ENCODE measurements around the gene CPLX3. TPM values are rescaled to one million over a fixed set of nuclear protein-coding genes. Genes with fewer than 3 reads are reported as not detected.

CPLX3 gene
- total and polyA plus RNA-seq, 9 donors = not detected

- no peak overlapping the region for H3K27ac ChIP-seq (ENCODE audit: low read length)
- WGBS (ENCODE audit: insufficient coverage) = 92% methylated on average over 7 of the region's 11 CpGs
- no peak overlapping the region for H3K4me3 ChIP-seq (ENCODE audit: low read length)
- no peaks in the 10 kb centered on the region for H3K27me3 ChIP-seq (ENCODE audit: control insufficient read depth, insufficient read depth, low read length)
- no peak for DNase-seq
- peaks cover 50% of the 10 kb centered on the region for H3K36me3 ChIP-seq (ENCODE audit: control insufficient read depth, insufficient read depth, low read length)
- H3K9me3 ChIP-seq (replicated peaks; ENCODE audit: control insufficient read depth, low read depth, low read length) = no peaks in the 10 kb centered on the region
- peaks cover 21% of the 10 kb centered on the region for H3K4me1 ChIP-seq (ENCODE audit: control insufficient read depth, insufficient read depth, low read length)
Measured at GRCh38 chr15:74838746-74839525, 12.5 kb downstream of the CPLX3 start.

DNA sequence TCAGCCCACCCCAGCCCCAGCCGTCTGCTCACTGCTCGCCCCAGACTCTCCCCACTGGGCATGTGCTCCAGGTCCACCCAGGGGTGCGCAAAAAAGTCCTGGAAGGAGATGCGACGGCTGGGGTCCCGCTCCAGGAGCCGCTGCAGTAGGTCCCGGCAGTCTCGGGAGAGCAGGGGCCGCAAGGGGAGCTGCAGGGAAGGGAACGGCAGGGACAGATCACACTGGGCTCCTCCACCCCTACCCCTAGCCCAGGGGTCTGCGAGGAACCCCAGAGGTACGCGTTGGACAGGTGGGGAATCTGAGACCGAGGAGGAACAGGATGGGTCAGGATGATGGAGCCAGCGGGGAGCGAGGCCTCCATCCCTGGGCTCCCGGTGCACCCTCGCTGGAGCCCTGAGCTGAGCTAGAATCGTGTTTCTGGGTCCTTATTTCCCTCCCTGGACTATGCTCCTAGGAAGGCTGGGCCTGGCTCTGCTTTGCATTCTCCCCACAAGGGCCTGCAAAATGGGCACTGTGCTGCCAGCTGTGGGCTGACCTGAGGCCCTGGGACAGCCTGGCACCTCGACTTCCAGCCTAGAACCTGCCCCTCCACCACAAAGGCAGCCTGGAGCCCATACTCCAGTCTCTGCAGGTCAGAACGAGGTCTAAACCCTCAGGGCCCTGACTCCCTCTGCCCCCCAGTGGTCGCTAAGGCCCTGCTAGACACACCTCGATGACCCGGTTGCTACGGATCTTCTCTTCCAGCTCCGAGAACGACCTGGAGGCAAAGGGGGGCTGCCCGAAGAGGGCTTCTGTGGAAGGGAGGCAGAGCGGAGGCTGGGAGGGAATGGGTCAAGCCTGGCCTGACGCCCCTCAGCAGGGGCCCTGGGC lies 13.3 kb downstream of the CPLX3 start:
- WGBS (ENCODE audit: insufficient coverage) = 71% methylated on average over 25 of the region's 31 CpGs
- Histone ChIP-seq H3K4me1 (ENCODE audit: control insufficient read depth, insufficient read depth, low read length) (peaks cover 26% of the 10 kb centered on the region), H3K4me3 (ENCODE audit: low read length) (no peak overlapping the region), H3K27ac (ENCODE audit: low read length) (no peak overlapping the region), H3K27me3 (ENCODE audit: control insufficient read depth, insufficient read depth, low read length) (no peaks in the 10 kb centered on the region), H3K9me3 (replicated peaks; ENCODE audit: control insufficient read depth, low read depth, low read length) (no peaks in the 10 kb centered on the region), H3K36me3 (ENCODE audit: control insufficient read depth, insufficient read depth, low read length) (peaks cover 54% of the 10 kb centered on the region)
- no peak for DNase-seq

DNA sequence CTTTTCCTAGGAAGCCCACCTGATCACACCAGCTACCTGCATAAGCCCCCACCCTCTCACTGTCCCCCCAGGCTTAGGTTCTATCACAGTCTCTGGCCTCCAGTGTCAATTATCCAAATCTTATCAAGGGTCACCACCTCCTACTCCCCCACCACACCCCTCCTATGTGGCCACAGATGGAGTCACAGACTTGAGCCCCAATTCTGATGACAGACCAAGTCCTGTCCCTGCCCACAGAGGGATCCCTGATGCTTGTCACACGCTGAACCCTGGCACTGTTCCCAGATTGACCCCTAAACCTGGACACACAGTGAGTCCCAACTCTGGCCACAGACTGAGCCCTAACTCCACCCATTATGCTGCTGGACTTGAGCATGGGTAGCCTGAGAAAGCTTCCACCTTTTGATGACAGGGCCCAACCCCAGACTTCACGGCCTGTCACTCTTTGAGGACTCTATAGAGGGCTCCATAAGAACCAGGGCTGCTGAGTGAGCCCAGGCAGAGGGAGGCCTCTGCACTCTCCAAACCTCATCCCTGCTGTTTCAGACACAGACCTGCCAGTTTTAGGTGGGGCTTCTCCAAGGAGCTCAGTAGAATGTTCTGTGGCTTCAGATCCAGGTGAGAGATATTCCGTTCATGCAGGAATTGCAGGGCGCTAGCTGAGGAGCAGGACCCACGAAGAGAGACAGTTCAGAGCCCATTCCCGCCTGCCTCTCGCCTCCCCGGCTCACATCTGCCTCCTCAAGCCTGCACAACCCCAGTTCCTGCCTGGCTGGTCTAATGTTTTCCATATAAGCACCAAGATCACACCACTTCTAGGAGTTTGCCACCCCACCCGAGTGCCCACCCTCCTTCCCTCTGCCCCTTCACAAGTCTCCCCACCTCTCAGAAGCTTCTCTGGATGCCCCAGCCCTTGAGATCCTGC lies 14.7 kb downstream of the CPLX3 start:
- Histone ChIP-seq H3K4me1 (ENCODE audit: control insufficient read depth, insufficient read depth, low read length) (peaks cover 28% of the 10 kb centered on the region), H3K36me3 (ENCODE audit: control insufficient read depth, insufficient read depth, low read length) (peaks cover 61% of the 10 kb centered on the region), H3K4me3 (ENCODE audit: low read length) (no peak overlapping the region), H3K9me3 (replicated peaks; ENCODE audit: control insufficient read depth, low read depth, low read length) (no peaks in the 10 kb centered on the region), H3K27ac (ENCODE audit: low read length) (no peak overlapping the region), H3K27me3 (ENCODE audit: control insufficient read depth, insufficient read depth, low read length) (no peaks in the 10 kb centered on the region)
- no peak for DNase-seq
- 82% methylated on average over 9 of the region's 9 CpGs for WGBS (ENCODE audit: insufficient coverage)

- 79% methylated on average over 10 of the region's 14 CpGs for WGBS (ENCODE audit: insufficient coverage)
- DNase-seq = no peak
- Histone ChIP-seq H3K4me3 (ENCODE audit: low read length) (peak overlapping the region; percentile 81), H3K9me3 (replicated peaks; ENCODE audit: control insufficient read depth, low read depth, low read length) (no peaks in the 10 kb centered on the region), H3K27ac (ENCODE audit: low read length) (peak overlapping the region; percentile 78), H3K36me3 (ENCODE audit: control insufficient read depth, insufficient read depth, low read length) (peaks cover 54% of the 10 kb centered on the region), H3K27me3 (ENCODE audit: control insufficient read depth, insufficient read depth, low read length) (no peaks in the 10 kb centered on the region), H3K4me1 (ENCODE audit: control insufficient read depth, insufficient read depth, low read length) (peaks cover 28% of the 10 kb centered on the region)
Measured at GRCh38 chr15:74841891-74842373, 15.5 kb downstream of the CPLX3 start.

DNA sequence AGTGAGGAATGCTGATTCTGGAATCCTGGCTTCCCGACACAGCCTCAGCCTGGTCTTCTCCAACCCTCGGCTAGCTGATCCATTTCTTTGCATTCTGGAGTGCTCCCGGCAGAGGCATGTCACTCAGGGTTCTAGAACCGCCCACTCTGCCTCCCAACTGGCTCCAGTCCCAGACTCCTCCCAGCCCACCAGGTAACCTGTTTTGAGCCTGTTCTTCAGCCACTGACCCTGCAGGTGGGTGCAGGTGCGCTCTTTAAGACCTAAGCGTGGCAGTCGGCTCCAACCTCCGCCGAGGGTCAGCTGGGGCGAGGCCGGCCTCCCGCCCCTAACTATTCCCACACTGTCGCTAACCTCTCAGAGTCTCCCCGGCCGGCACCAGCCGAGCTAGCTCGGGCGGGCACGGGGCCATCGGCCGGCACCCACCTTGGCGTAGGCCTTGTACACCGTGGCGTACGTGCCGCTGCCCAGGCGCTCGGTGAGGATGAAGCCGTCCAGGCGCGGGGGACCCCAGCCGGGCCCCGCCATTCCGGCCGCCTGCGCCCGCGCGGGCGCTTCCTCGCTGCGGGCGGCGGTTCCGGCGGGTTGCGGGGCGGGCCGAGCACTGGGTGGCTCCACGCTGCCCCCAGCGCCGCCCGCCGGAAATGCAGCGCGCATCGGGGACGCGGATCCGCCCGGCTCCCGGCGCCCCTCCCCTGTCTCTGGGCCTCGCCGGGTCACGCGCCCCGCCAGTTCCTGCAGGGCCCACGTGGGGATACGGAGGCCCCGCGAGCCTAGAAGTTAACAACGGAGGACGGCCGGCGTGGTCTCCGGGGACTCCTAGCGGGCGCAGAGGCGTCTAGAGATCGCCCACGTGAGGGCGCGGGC lies 16.4 kb downstream of the CPLX3 start, which contains the start of gene ULK3:
TSS of gene ULK3 (minus strand) at position 576 of the 864 bp plus-strand sequence. CDS start at position 525, 51 bp downstream.
- peak; percentile 95 for DNase-seq
- peak within 1 kb of the TSS; percentile 81 for H3K4me3 ChIP-seq (ENCODE audit: low read length)
- WGBS (ENCODE audit: insufficient coverage) = under 1% methylated on average over 82 of the region's 84 CpGs
- peaks cover 52% of the 10 kb centered on the region for H3K36me3 ChIP-seq (ENCODE audit: control insufficient read depth, insufficient read depth, low read length)
- H3K9me3 ChIP-seq (replicated peaks; ENCODE audit: control insufficient read depth, low read depth, low read length) = no peaks in the 10 kb centered on the region
- peaks cover 28% of the 10 kb centered on the region for H3K4me1 ChIP-seq (ENCODE audit: control insufficient read depth, insufficient read depth, low read length)
- no peaks in the 10 kb centered on the region for H3K27me3 ChIP-seq (ENCODE audit: control insufficient read depth, insufficient read depth, low read length)
- peak within 1 kb of the TSS; percentile 84 for H3K27ac ChIP-seq (ENCODE audit: low read length)

GRCh38 chr15:74843445-74843828 lies 17.0 kb downstream of the CPLX3 start:
- Histone ChIP-seq H3K4me1 (ENCODE audit: control insufficient read depth, insufficient read depth, low read length) (peaks cover 28% of the 10 kb centered on the region), H3K4me3 (ENCODE audit: low read length) (peak overlapping the region; percentile 60), H3K9me3 (replicated peaks; ENCODE audit: control insufficient read depth, low read depth, low read length) (no peaks in the 10 kb centered on the region), H3K27ac (ENCODE audit: low read length) (peak overlapping the region; percentile 84), H3K27me3 (ENCODE audit: control insufficient read depth, insufficient read depth, low read length) (no peaks in the 10 kb centered on the region), H3K36me3 (ENCODE audit: control insufficient read depth, insufficient read depth, low read length) (peaks cover 52% of the 10 kb centered on the region)
- WGBS (ENCODE audit: insufficient coverage) = 0% methylated on average over 10 of the region's 18 CpGs
- DNase-seq = no peak

DNA sequence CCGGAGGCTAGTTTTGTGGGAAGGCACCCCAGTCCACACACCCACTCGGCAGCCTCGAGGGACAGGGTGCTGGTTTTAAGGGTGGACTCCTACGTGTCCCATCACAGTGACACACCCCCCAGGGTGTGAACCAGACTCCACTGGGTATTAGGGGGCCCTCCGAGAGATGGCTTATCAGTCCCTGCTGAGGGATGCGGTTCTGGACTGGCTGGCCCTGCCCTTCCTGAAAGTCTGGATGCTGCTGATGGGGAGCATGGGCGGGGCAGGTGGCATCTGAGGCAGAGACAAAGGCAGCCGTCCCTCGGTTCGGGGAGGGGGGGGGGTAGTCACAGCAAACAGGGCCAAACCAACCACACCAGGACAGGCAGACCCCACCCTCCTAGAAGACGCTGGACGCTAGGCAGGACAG lies 17.5 kb downstream of the CPLX3 start:
- Histone ChIP-seq H3K9me3 (replicated peaks; ENCODE audit: control insufficient read depth, low read depth, low read length) (no peaks in the 10 kb centered on the region), H3K27ac (ENCODE audit: low read length) (peak overlapping the region; percentile 84), H3K36me3 (ENCODE audit: control insufficient read depth, insufficient read depth, low read length) (peaks cover 51% of the 10 kb centered on the region), H3K27me3 (ENCODE audit: control insufficient read depth, insufficient read depth, low read length) (no peaks in the 10 kb centered on the region), H3K4me1 (ENCODE audit: control insufficient read depth, insufficient read depth, low read length) (peaks cover 28% of the 10 kb centered on the region), H3K4me3 (ENCODE audit: low read length) (peak overlapping the region; percentile 60)
- WGBS (ENCODE audit: insufficient coverage) = 57% methylated on average over 3 of the region's 12 CpGs
- peak; percentile 32 for DNase-seq

DNA sequence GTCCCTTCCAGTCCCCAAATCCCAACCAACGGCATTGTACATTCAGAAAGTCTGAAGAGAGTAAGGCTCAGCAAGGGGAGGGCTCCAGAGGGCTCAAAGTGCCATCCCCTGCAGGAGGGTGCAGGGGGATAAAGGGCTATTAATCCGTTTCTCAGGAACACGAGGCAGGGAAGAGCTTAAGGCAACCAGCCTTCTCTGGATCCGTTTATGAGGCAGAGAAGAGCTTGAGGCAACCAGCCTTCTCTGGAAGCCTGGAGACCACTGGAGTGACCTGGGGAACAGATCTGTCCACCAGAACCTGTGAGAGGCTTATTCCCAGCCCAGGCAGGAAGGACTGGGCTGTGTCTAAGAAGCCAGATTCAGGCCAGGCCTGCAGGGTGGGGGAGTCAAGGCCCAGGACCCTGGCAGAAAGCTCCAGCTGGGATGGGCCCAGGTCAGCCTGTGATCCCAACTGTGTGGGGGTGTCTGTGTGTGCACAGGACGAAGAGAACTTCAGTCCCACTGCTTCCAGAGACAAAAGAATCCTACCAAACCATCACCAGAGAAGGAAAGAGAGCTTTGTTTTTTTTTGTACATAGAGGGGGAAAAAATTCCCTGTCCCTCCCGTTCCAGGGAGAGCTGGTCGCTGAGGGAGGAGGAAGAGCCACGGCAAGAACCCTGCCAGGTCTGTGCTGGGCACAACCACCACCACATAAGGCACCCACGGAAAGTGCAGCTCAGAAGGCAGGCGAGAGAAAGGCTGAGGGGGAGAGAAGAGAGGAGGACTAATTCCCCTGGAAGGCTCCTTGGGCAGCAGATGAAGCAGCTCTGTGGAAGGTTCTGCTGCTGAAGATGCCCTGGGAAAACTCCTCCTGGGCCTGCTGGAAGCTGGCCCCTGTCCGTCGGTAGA lies 18.1 kb downstream of the CPLX3 start:
- Histone ChIP-seq H3K36me3 (ENCODE audit: control insufficient read depth, insufficient read depth, low read length) (peaks cover 48% of the 10 kb centered on the region), H3K27ac (ENCODE audit: low read length) (peak overlapping the region; percentile 4), H3K9me3 (replicated peaks; ENCODE audit: control insufficient read depth, low read depth, low read length) (no peaks in the 10 kb centered on the region), H3K4me1 (ENCODE audit: control insufficient read depth, insufficient read depth, low read length) (peaks cover 28% of the 10 kb centered on the region), H3K27me3 (ENCODE audit: control insufficient read depth, insufficient read depth, low read length) (no peaks in the 10 kb centered on the region), H3K4me3 (ENCODE audit: low read length) (no peak overlapping the region)
- no peak for DNase-seq
- WGBS (ENCODE audit: insufficient coverage) = 74% methylated on average over 5 of the region's 12 CpGs

Measured in muscle of leg (tissue), 11 donors.